Measurements from ENCODE around the gene FAM107B.

The FAM107B gene

GRCh38 chr10:14692344-14693076 is 82.2 kb downstream of the FAM107B start:
- no peak for TF ChIP-seq CEBPB (IDR thresholded peaks at IDR 0.05)
- TF ChIP-seq TAF1 (IDR thresholded peaks at IDR 0.05; ENCODE audit: low read depth): no peak
- no peak for TF ChIP-seq RAD21 (IDR thresholded peaks at IDR 0.05; ENCODE audit: low read depth)
- no peak for TF ChIP-seq TEAD4 (IDR thresholded peaks at IDR 0.05)
- TF ChIP-seq REST (IDR thresholded peaks at IDR 0.05; ENCODE audit: low read depth): no peak
- no peak for TF ChIP-seq EGR1 (IDR thresholded peaks at IDR 0.05)
- no peak for TF ChIP-seq CREB1 (IDR thresholded peaks at IDR 0.05; ENCODE audit: low read depth)
- no peak for TF ChIP-seq EP300 (IDR thresholded peaks at IDR 0.05; ENCODE audit: borderline replicate concordance)
- no peak for TF ChIP-seq YY1 (IDR thresholded peaks at IDR 0.05; ENCODE audit: low read depth)
- no peak for TF ChIP-seq TCF12 (IDR thresholded peaks at IDR 0.05; ENCODE audit: low read depth)
- TF ChIP-seq NFIC (IDR thresholded peaks at IDR 0.05): no peak
- TF ChIP-seq USF1 (IDR thresholded peaks at IDR 0.05): no peak
- TF ChIP-seq FOXM1 (IDR thresholded peaks at IDR 0.05; ENCODE audit: borderline replicate concordance, low read depth): no peak
- TF ChIP-seq ZBTB7A (IDR thresholded peaks at IDR 0.05; ENCODE audit: low read depth): no peak
- TF ChIP-seq MAX (IDR thresholded peaks at IDR 0.05): no peak

GRCh38 chr10:14691359-14691758 is 83.3 kb downstream of the FAM107B start:
- no peak for TF ChIP-seq RAD21 (IDR thresholded peaks at IDR 0.05; ENCODE audit: low read depth)
- no peak for TF ChIP-seq YY1 (IDR thresholded peaks at IDR 0.05; ENCODE audit: low read depth)
- no peak for TF ChIP-seq ZBTB7A (IDR thresholded peaks at IDR 0.05; ENCODE audit: low read depth)
- TF ChIP-seq NFIC (IDR thresholded peaks at IDR 0.05): no peak
- no peak for TF ChIP-seq CEBPB (IDR thresholded peaks at IDR 0.05)
- no peak for TF ChIP-seq USF1 (IDR thresholded peaks at IDR 0.05)
- TF ChIP-seq TAF1 (IDR thresholded peaks at IDR 0.05; ENCODE audit: low read depth): no peak
- TF ChIP-seq TCF12 (IDR thresholded peaks at IDR 0.05; ENCODE audit: low read depth): no peak
- no peak for TF ChIP-seq EP300 (IDR thresholded peaks at IDR 0.05; ENCODE audit: borderline replicate concordance)
- TF ChIP-seq TEAD4 (IDR thresholded peaks at IDR 0.05): no peak

- TF ChIP-seq USF1 (IDR thresholded peaks at IDR 0.05): no peak
- TF ChIP-seq EGR1 (IDR thresholded peaks at IDR 0.05): no peak
- TF ChIP-seq EP300 (IDR thresholded peaks at IDR 0.05; ENCODE audit: borderline replicate concordance): no peak
- no peak for TF ChIP-seq ZBTB7A (IDR thresholded peaks at IDR 0.05; ENCODE audit: low read depth)
- TF ChIP-seq MAX (IDR thresholded peaks at IDR 0.05): no peak
- no peak for TF ChIP-seq FOXM1 (IDR thresholded peaks at IDR 0.05; ENCODE audit: borderline replicate concordance, low read depth)
- no peak for TF ChIP-seq NFIC (IDR thresholded peaks at IDR 0.05)
Observed at GRCh38 chr10:14688606-14689005, 86.1 kb downstream of the FAM107B start.

GRCh38 chr10:14687340-14687739 is 87.4 kb downstream of the FAM107B start:
- TF ChIP-seq FOXM1 (IDR thresholded peaks at IDR 0.05; ENCODE audit: borderline replicate concordance, low read depth) (no peak), RAD21 (IDR thresholded peaks at IDR 0.05; ENCODE audit: low read depth) (no peak), NFIC (IDR thresholded peaks at IDR 0.05) (no peak), TEAD4 (IDR thresholded peaks at IDR 0.05) (no peak), YY1 (IDR thresholded peaks at IDR 0.05; ENCODE audit: low read depth) (no peak), EP300 (IDR thresholded peaks at IDR 0.05; ENCODE audit: borderline replicate concordance) (no peak), REST (IDR thresholded peaks at IDR 0.05; ENCODE audit: low read depth) (no peak), TCF12 (IDR thresholded peaks at IDR 0.05; ENCODE audit: low read depth) (no peak), CEBPB (IDR thresholded peaks at IDR 0.05) (no peak), USF1 (IDR thresholded peaks at IDR 0.05) (no peak), TAF1 (IDR thresholded peaks at IDR 0.05; ENCODE audit: low read depth) (no peak), EGR1 (IDR thresholded peaks at IDR 0.05) (no peak)

GRCh38 chr10:14686356-14686755 is 88.3 kb downstream of the FAM107B start:
- TF ChIP-seq REST (IDR thresholded peaks at IDR 0.05; ENCODE audit: low read depth) (no peak), EGR1 (IDR thresholded peaks at IDR 0.05) (no peak), MAX (IDR thresholded peaks at IDR 0.05) (no peak), FOXM1 (IDR thresholded peaks at IDR 0.05; ENCODE audit: borderline replicate concordance, low read depth) (no peak), NFIC (IDR thresholded peaks at IDR 0.05) (no peak), TCF12 (IDR thresholded peaks at IDR 0.05; ENCODE audit: low read depth) (no peak), EP300 (IDR thresholded peaks at IDR 0.05; ENCODE audit: borderline replicate concordance) (no peak), USF1 (IDR thresholded peaks at IDR 0.05) (no peak), RAD21 (IDR thresholded peaks at IDR 0.05; ENCODE audit: low read depth) (no peak), TEAD4 (IDR thresholded peaks at IDR 0.05) (no peak), YY1 (IDR thresholded peaks at IDR 0.05; ENCODE audit: low read depth) (no peak), CREB1 (IDR thresholded peaks at IDR 0.05; ENCODE audit: low read depth) (no peak), ZBTB7A (IDR thresholded peaks at IDR 0.05; ENCODE audit: low read depth) (no peak), TAF1 (IDR thresholded peaks at IDR 0.05; ENCODE audit: low read depth) (no peak), CEBPB (IDR thresholded peaks at IDR 0.05) (no peak)
